DOHH2 (cell line): ENCODE data around the gene IGDCC3.

Experiments used
- CTCF ChIP-seq: fragments of 200-600 bp; sonication (generic); IDR thresholded peaks from one replicate; pipeline ENCODE4 v1.5.1; 2014; ENCODE audit warnings: antibody characterized with exemption, mild to moderate bottlenecking, low read depth, low read length; ENCODE audit not compliant: poor library complexity, severe bottlenecking
- EZH2phosphoT487 ChIP-seq: fragments of 200-600 bp; sonication (generic); IDR thresholded peaks from 2 replicates; pipeline ENCODE4 v1.6.1; 2017; ENCODE audit warnings: borderline replicate concordance, mild to moderate bottlenecking, antibody characterized with exemption, low read length, moderate library complexity, mixed read lengths

GRCh38 chr15:65382921-65383320, 5.1 kb upstream of the IGDCC3 start:
- TF ChIP-seq CTCF, result no peak
- TF ChIP-seq EZH2phosphoT487, result no peak
